Breast epithelium (tissue), 3 donors: Measurements from ENCODE around the gene CEP250.

Experiments
- CTCF ChIP-seq, 3 donors: fragments of 450-650 bp; IDR thresholded peaks; one replicate each; pipeline ENCODE4 v1.5.1; 2016 to 2017; ENCODE audit warnings: antibody characterized with exemption in 3 of 3, mild to moderate bottlenecking in 3 of 3, moderate library complexity in 3 of 3
- POLR2A ChIP-seq: fragments of 450-650 bp; IDR thresholded peaks from one replicate; pipeline ENCODE4 v1.6.1; 2016; ENCODE audit warnings: antibody characterized with exemption, mild to moderate bottlenecking, moderate library complexity
- POLR2AphosphoS5 ChIP-seq, 3 donors: sonication (generic); formaldehyde crosslinking; IDR thresholded peaks; one replicate each; pipeline ENCODE4 v1.6.1; 2017; ENCODE audit warnings: antibody characterized with exemption in 3 of 3

GRCh38 chr20:35508493-35509218, 53.3 kb downstream of the CEP250 start:
- TF ChIP-seq POLR2AphosphoS5 (IDR thresholded peaks at IDR 0.05) (no peak), CTCF (IDR thresholded peaks at IDR 0.05) (no peak), POLR2A (no peak)
